ENCODE measurements around the gene TAF15.

GRCh38 chr17:35868737-35869136 is 59.5 kb downstream of the TAF15 start, which contains the start of gene HEATR9:
- TF ChIP-seq CTCF (IDR thresholded peaks at IDR 0.05) = no peak
- no peak for TF ChIP-seq POLR2A (IDR thresholded peaks at IDR 0.05)

All from thyroid gland (tissue), 4 donors.